ENCODE measurements around the gene PTPRT. TPM values are rescaled to one million over a fixed set of nuclear protein-coding genes. Genes with fewer than 3 reads are reported as not detected.

Gene PTPRT
- total and polyA plus RNA-seq, 4 donors = 10.7 to 46.1 (median 32.0) TPM

DNA sequence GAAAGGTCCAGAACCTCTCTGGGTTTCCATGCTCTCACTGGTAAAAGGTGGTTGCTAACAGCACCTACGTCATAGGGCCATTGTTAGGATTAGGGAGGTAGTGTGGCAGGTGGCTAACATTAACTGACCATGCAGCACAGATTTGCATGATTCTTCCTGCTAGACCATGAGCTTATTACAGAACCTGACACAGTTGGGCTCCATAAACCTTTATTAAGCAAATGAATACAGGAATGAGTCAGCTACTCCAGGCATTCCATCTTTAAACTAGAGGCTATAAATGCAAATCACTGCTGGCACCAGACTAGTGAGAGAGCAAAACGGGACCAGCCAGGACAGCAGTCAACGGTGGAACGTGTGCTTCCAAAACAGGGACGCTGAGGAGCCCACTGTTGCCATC is 440.1 kb downstream of the PTPRT start:
- no peak overlapping the region for H3K4me3 ChIP-seq (ENCODE audit: low read depth, low read length)
- H3K27me3 ChIP-seq (ENCODE audit: control insufficient read depth, insufficient read depth, low read length) = no peaks in the 10 kb centered on the region
- H3K27ac ChIP-seq (ENCODE audit: low read depth, low read length) = no peak overlapping the region
- 69% methylated on average over 3 of the region's 5 CpGs for WGBS (ENCODE audit: insufficient coverage)
- peak in 1 of 6 donors; percentile 50 for DNase-seq (ENCODE audit: low read depth in 4 of 6, low spot score in 6 of 6)
- no peaks in the 10 kb centered on the region for H3K4me1 ChIP-seq (ENCODE audit: control insufficient read depth, insufficient read depth, low read length)
- no peaks in the 10 kb centered on the region for H3K36me3 ChIP-seq (ENCODE audit: control insufficient read depth, insufficient read depth, low read length)
- H3K9me3 ChIP-seq (ENCODE audit: control insufficient read depth, insufficient read depth, low read length) = no peaks in the 10 kb centered on the region

DNA sequence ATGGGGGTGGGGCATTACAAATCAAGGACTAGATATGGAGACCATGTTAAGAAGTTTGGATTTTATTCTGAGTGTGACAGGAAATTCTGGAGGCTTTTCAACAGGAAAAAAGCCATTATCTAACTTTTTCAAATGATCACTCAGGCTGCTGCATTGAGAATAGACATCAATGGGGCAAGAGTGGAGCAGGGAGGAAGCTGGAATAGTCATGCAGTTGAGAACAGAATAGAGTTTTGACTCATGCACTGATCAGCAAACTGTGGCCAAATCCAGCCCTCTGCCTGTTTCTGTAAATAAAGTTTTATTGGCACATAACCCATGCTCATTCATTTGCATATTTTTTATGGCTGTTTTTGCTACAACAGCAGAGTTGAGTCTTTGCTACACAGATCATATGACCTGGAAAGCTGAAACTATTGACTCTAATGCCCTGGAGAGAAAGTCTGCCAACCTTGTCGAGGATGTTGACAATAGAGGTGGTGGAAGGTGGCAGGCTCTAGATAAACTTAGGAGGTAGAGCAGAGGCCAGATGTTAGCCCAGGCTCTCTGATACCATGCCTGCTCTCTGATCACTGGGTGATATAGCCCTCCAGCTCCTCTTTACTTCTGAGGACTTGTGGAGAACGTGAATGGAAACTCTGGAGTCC is 441.8 kb downstream of the PTPRT start:
- Histone ChIP-seq H3K27ac (ENCODE audit: low read depth, low read length) (no peak overlapping the region), H3K27me3 (ENCODE audit: control insufficient read depth, insufficient read depth, low read length) (no peaks in the 10 kb centered on the region), H3K4me1 (ENCODE audit: control insufficient read depth, insufficient read depth, low read length) (no peaks in the 10 kb centered on the region), H3K9me3 (ENCODE audit: control insufficient read depth, insufficient read depth, low read length) (no peaks in the 10 kb centered on the region), H3K4me3 (ENCODE audit: low read depth, low read length) (no peak overlapping the region), H3K36me3 (ENCODE audit: control insufficient read depth, insufficient read depth, low read length) (no peaks in the 10 kb centered on the region)
- no peak for DNase-seq (ENCODE audit: low read depth in 4 of 6, low spot score in 6 of 6)
- WGBS (ENCODE audit: insufficient coverage) = 100% methylated on average over 1 of the region's 2 CpGs

DNA sequence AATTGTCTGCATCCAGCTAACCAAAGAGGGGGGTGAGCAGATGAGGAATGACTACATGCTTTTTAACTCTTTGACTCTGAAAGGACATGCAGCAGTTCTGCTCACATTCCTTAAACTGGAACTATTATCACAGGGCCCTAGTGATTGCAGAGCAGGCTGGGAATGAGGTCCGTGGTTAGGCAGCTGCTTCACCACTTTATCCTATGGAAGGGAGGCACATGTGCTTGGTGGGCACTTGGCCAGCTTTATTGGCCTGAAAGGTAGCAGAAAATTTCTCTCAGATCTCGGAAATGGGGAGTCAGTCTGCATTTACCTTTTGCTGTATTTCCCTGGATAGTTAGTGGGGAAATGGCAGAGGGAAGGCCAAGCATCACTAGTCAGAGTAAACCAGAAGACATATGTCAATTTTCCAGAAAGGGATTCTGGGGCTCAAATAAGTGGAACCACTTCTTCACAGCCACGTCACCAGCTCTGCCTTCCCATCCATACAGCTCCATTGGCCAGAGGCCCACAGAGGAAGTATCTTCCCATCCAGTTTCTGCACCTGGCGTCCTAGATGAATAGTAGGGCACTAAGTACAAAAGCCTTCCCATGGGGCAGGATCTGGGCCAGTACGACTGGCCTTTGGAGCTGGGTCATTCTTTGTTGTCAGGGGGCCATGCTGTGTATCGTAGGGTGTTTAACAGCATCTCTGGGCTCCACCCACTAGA is 444.8 kb downstream of the PTPRT start:
- Histone ChIP-seq H3K27me3 (ENCODE audit: control insufficient read depth, insufficient read depth, low read length) (no peaks in the 10 kb centered on the region), H3K4me1 (ENCODE audit: control insufficient read depth, insufficient read depth, low read length) (peaks cover 9% of the 10 kb centered on the region), H3K4me3 (ENCODE audit: low read depth, low read length) (no peak overlapping the region), H3K27ac (ENCODE audit: low read depth, low read length) (no peak overlapping the region), H3K36me3 (ENCODE audit: control insufficient read depth, insufficient read depth, low read length) (no peaks in the 10 kb centered on the region), H3K9me3 (ENCODE audit: control insufficient read depth, insufficient read depth, low read length) (no peaks in the 10 kb centered on the region)
- DNase-seq (ENCODE audit: low read depth in 4 of 6, low spot score in 6 of 6) = peak in 1 of 6 donors; percentile 23
- WGBS (ENCODE audit: insufficient coverage) = 50% methylated on average over 2 of the region's 6 CpGs

DNA sequence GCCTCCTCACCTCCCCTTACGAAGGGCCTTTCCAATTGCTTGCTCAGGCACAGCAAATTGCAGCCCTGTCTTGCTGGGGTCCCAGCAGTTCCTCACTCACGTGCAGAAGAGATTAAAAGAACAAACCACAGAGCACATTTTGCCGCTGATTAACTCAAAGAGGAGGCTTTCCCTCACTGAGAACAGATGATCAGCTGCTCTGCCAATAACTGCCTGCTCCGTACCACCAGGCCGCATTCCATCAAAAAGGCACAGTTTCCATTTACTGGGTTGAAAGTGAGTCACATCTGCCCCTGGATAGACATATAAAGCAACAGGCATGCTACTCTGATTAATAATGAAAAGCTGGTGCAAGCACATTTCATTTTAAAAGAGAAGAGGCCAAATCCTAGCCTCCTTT is 446.8 kb downstream of the PTPRT start:
- peaks cover 12% of the 10 kb centered on the region for H3K4me1 ChIP-seq (ENCODE audit: control insufficient read depth, insufficient read depth, low read length)
- no peak overlapping the region for H3K27ac ChIP-seq (ENCODE audit: low read depth, low read length)
- 40% methylated on average over 5 of the region's 5 CpGs for WGBS (ENCODE audit: insufficient coverage)
- DNase-seq (ENCODE audit: low read depth in 4 of 6, low spot score in 6 of 6) = peak in 2 of 6 donors; percentile 72 to 83
- no peaks in the 10 kb centered on the region for H3K9me3 ChIP-seq (ENCODE audit: control insufficient read depth, insufficient read depth, low read length)
- no peak overlapping the region for H3K4me3 ChIP-seq (ENCODE audit: low read depth, low read length)
- H3K36me3 ChIP-seq (ENCODE audit: control insufficient read depth, insufficient read depth, low read length) = no peaks in the 10 kb centered on the region
- no peaks in the 10 kb centered on the region for H3K27me3 ChIP-seq (ENCODE audit: control insufficient read depth, insufficient read depth, low read length)

DNA sequence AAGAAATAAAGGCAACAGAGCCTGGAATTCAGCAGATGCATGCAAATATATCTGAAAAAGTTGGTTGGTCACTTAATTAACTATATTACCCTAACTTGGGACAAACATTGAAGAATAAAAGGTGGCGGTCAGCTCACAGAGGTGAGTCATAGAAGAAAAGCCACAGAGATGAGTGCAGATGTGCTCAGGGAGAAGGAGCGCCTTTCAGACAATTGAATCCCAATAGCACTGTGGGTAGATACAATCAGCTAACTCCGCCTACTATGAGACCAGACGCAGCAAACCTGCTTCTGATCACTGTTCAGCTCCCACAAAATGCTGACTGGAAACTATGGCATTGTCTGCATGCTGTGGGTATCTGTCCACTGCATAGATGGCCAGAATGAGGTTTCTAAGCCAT is 447.8 kb downstream of the PTPRT start:
- H3K36me3 ChIP-seq (ENCODE audit: control insufficient read depth, insufficient read depth, low read length) = no peaks in the 10 kb centered on the region
- H3K9me3 ChIP-seq (ENCODE audit: control insufficient read depth, insufficient read depth, low read length) = no peaks in the 10 kb centered on the region
- no peaks in the 10 kb centered on the region for H3K27me3 ChIP-seq (ENCODE audit: control insufficient read depth, insufficient read depth, low read length)
- H3K4me1 ChIP-seq (ENCODE audit: control insufficient read depth, insufficient read depth, low read length) = peaks cover 12% of the 10 kb centered on the region
- no peak overlapping the region for H3K4me3 ChIP-seq (ENCODE audit: low read depth, low read length)
- no peak for DNase-seq (ENCODE audit: low read depth in 4 of 6, low spot score in 6 of 6)
- 96% methylated on average over 4 of the region's 4 CpGs for WGBS (ENCODE audit: insufficient coverage)
- no peak overlapping the region for H3K27ac ChIP-seq (ENCODE audit: low read depth, low read length)

DNA sequence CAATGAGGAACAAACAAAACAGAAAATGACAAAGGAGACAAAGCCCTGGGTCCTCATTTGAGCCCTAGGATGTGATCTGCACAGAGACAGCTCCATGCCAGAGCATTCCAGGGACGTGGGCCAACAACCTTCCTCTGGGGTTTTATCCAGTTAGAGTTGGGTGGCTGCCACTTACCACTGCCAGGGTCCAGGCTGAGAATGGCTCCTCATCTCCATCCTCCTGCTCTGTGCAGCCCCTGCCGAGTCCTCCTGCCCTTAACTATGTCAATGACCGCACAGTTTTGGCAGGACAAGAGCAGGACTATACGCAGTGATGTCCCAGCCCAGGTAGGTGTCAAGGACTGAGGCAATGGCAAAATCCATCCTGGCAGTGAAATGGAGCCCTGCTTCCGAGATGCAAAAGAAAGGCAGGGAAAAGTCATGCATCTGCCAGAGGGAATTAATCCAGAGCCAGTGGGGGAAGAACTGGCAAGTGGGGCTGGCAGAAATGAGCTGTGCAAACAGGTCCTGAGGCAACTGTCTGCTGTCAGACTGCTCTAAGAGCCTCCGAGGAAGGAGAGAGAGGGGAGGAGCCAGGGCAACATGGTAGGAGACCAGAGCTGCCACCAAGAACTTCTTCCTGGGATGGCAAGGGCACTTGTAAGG is 449.4 kb downstream of the PTPRT start:
- Histone ChIP-seq H3K4me1 (ENCODE audit: control insufficient read depth, insufficient read depth, low read length) (peaks cover 14% of the 10 kb centered on the region), H3K27me3 (ENCODE audit: control insufficient read depth, insufficient read depth, low read length) (no peaks in the 10 kb centered on the region), H3K27ac (ENCODE audit: low read depth, low read length) (peak overlapping the region; percentile 22), H3K4me3 (ENCODE audit: low read depth, low read length) (no peak overlapping the region), H3K36me3 (ENCODE audit: control insufficient read depth, insufficient read depth, low read length) (peaks cover 2% of the 10 kb centered on the region), H3K9me3 (ENCODE audit: control insufficient read depth, insufficient read depth, low read length) (no peaks in the 10 kb centered on the region)
- 36% methylated on average over 6 of the region's 6 CpGs for WGBS (ENCODE audit: insufficient coverage)
- DNase-seq (ENCODE audit: low read depth in 4 of 6, low spot score in 6 of 6) = peak; percentile 64 to 94 (median 70)

DNA sequence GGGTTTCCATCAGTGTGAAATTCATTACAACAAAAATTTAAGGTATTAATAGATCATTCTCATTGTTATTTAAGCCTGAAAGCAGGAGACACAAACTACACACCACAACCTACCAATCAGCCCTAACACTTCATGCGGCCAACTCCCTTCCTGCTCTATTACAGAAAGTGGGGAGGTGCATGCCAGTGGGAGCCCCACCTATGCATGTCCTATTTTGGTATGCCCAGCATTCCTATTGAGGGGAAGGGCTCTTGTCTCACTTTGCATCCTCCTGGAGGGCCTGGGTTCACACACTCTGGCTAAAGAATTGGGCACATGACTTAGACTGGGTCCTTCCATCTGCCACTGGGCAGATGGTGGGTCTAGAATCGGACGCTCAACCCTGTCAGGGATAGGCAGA is 450.0 kb downstream of the PTPRT start:
- WGBS (ENCODE audit: insufficient coverage) = 69% methylated on average over 2 of the region's 3 CpGs

DNA sequence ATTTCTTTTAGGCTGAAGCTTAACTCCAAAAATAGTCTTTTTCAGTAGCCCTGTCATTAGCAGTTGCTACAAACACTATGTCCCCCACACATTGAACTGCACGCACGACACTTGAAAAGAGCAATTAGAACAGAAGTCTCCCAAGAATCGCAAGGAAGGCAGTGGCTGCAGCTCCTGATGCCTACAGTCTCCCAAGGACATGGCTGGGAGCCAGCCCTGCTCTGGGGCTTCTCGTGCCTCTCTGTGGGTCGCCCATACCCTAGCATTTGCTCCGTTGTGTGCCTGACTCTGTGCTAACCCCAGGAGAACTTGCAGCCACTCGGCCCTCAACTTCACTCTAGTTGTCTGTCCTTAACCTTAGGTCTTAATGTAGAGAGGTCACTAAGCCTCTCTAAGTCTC is 454.2 kb downstream of the PTPRT start:
- Histone ChIP-seq H3K27me3 (ENCODE audit: control insufficient read depth, insufficient read depth, low read length) (no peaks in the 10 kb centered on the region), H3K4me3 (ENCODE audit: low read depth, low read length) (no peak overlapping the region), H3K27ac (ENCODE audit: low read depth, low read length) (no peak overlapping the region), H3K9me3 (ENCODE audit: control insufficient read depth, insufficient read depth, low read length) (no peaks in the 10 kb centered on the region), H3K36me3 (ENCODE audit: control insufficient read depth, insufficient read depth, low read length) (peaks cover 2% of the 10 kb centered on the region), H3K4me1 (ENCODE audit: control insufficient read depth, insufficient read depth, low read length) (peaks cover 21% of the 10 kb centered on the region)
- WGBS (ENCODE audit: insufficient coverage) = 89% methylated on average over 6 of the region's 7 CpGs
- no peak for DNase-seq (ENCODE audit: low read depth in 4 of 6, low spot score in 6 of 6)

More for the DNA sequence above, 450.0 kb downstream of the PTPRT start:
- Histone ChIP-seq H3K9me3 (ENCODE audit: control insufficient read depth, insufficient read depth, low read length) (no peaks in the 10 kb centered on the region), H3K4me3 (ENCODE audit: low read depth, low read length) (no peak overlapping the region), H3K4me1 (ENCODE audit: control insufficient read depth, insufficient read depth, low read length) (peaks cover 14% of the 10 kb centered on the region), H3K27ac (ENCODE audit: low read depth, low read length) (no peak overlapping the region), H3K36me3 (ENCODE audit: control insufficient read depth, insufficient read depth, low read length) (peaks cover 2% of the 10 kb centered on the region), H3K27me3 (ENCODE audit: control insufficient read depth, insufficient read depth, low read length) (no peaks in the 10 kb centered on the region)
- DNase-seq (ENCODE audit: low read depth in 4 of 6, low spot score in 6 of 6) = no peak

DNA sequence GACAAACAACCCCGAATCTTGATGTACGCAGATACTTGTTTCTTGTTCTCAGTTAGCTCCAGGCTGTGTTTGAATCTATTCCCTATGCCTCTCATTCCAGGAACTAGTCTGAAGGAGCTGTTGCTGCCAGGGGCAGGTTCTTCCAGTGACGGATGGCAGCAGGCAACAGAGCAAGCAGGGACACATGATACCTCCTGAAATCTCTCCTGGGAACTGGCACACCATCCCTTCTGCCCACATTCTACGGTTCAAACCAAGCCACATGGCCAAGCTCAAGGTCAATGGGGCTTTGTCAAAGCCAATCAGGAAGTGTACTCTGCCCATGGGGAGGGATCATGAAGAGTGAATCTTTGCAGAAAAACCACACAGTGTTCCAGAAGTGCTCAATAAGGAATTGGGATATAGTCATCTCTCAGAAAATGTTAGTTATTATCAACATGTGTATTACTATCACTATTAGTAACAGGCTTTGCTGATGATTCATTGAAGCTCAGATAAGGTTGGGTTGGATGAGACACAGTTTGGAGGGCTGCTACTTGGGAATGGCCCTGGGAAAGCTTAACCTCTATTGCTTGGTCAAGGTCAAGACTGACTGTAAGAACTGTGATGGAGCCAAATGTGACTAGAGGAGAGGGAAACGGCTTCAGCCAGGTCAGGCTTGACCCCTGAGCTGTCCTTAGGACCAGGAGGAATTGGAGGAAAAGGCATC is 454.9 kb downstream of the PTPRT start:
- H3K9me3 ChIP-seq (ENCODE audit: control insufficient read depth, insufficient read depth, low read length) = no peaks in the 10 kb centered on the region
- H3K27ac ChIP-seq (ENCODE audit: low read depth, low read length) = no peak overlapping the region
- H3K4me1 ChIP-seq (ENCODE audit: control insufficient read depth, insufficient read depth, low read length) = peaks cover 14% of the 10 kb centered on the region
- H3K4me3 ChIP-seq (ENCODE audit: low read depth, low read length) = no peak overlapping the region
- WGBS (ENCODE audit: insufficient coverage) = 81% methylated on average over 4 of the region's 5 CpGs
- H3K36me3 ChIP-seq (ENCODE audit: control insufficient read depth, insufficient read depth, low read length) = peaks cover 2% of the 10 kb centered on the region
- peak in 1 of 6 donors; percentile 12 for DNase-seq (ENCODE audit: low read depth in 4 of 6, low spot score in 6 of 6)
- H3K27me3 ChIP-seq (ENCODE audit: control insufficient read depth, insufficient read depth, low read length) = no peaks in the 10 kb centered on the region

Measured in spinal cord (tissue), 10 donors.